Endothelial cell of umbilical vein (primary cell): ENCODE measurements around the gene STK17B.

Experiments
- CTCF ChIP-seq, 2 donors: IDR thresholded peaks; 1 replicate in 1 of 2; 2 replicates in 1 of 2; pipeline ENCODE4 v1.5.1; 2011; ENCODE audit warnings: low read length in 2 of 2, mild to moderate bottlenecking in 2 of 2, moderate library complexity in 2 of 2, control low read depth in 1 of 2, inconsistent platforms in 1 of 2, low read depth in 1 of 2; ENCODE audit not compliant: insufficient read depth in 1 of 2; ENCODE audit errors: extremely low read depth in 1 of 2
- EZH2 ChIP-seq: IDR thresholded peaks from 2 replicates; pipeline ENCODE4 v1.6.1; 2012; ENCODE audit warnings: borderline replicate concordance, low read depth, mild to moderate bottlenecking, moderate library complexity, low read length, inconsistent platforms; ENCODE audit not compliant: severe bottlenecking

GRCh38 chr2:196144513-196145126 lies 26.8 kb downstream of the STK17B start:
- TF ChIP-seq EZH2 (no peak), CTCF (IDR thresholded peaks at IDR 0.05; ENCODE audit: extremely low read depth in 1 of 2, insufficient read depth in 1 of 2, low read depth in 1 of 2, low read length in 2 of 2) (no peak)
